DMS153 treated with DMSO at 0.1 percent for 48 hours (cell line): ENCODE results near the gene MAN2B2.

Source experiments
- DNase-seq: peaks from one replicate; lab custom pipeline; 2025; ENCODE audit not compliant: unreplicated experiment; lab: John Stamatoyannopoulos, UW

Gene MAN2B2

DNA sequence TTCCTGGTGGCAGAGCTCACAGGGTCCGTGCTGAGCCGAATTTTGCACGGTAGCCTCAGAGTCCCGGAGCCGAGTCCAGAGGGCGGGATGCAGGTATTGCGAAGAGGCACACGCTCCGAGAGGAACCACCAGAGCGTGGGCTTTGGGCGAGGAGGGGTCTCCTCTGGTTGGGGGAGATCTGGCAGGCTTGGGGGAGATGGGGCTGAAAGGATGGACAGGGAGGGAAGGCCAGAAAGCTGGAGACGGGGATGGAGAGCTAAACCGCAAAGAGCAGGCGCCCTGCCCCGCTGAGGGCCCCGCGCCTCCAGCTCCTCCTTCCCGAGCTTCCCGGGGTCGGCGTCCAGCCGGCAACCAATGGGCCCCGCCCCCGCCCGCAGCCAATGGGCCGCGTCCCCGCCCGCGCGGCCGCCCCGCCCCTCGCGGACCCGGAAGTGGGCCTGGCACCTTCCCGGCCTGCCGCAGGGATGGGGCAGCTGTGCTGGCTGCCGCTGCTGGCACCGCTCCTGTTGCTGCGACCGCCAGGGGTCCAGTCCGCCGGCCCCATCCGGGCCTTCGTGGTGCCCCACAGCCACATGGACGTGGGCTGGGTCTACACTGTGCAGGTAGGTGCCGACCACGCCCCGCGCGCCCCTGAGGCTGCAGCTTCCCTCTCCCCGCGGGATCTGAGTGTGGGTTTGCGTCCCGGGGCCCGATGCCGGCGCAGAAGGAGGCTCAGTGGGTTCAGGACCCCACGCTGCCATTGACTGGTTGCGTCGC lies at the start of gene MAN2B2:
MAN2B2 (plus strand) TSS at position 443 of the 756 bp plus-strand sequence; CDS start at position 465, 22 bp downstream.
- DNase-seq, result peak; percentile 26

DNA sequence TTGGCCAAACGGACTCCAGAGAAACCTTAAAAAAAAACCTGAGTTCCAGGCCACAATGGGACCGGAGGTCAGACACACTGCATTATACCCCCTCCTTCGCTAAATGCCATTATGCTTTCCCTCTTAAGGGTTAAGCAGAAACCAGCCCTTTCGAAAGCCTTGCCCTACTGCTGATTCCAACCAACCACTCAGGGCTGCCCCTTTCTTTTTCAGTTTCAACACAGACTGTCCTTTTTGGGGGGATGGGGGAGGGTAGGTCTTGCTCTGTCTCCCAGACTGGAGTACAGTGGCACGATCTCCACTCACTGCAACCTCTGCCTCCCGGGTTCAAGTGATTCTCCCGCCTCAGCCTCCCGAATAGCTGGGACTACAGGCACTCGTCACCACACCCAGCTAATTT lies 49.5 kb upstream of the MAN2B2 start:
- DNase-seq, result no peak

DNA sequence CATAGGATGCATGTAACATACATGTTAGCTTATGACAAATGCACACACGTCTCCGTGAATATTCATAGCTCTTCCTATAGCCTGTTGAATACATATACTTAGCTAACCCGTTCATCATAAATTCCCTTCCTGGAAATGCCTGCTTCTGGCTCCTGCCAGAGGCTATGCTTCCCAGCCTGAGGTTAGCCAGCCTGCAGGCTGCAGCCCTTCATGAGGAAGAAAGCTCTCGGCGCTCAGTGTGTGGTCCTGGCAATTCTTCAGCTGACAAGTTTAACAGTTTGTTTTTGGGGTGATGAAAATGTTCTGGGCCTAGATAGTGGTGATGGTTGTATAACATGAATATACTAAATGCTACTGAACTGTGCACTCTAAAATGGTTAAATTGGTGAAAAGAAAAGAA lies 48.8 kb upstream of the MAN2B2 start:
- no peak for DNase-seq

DNA sequence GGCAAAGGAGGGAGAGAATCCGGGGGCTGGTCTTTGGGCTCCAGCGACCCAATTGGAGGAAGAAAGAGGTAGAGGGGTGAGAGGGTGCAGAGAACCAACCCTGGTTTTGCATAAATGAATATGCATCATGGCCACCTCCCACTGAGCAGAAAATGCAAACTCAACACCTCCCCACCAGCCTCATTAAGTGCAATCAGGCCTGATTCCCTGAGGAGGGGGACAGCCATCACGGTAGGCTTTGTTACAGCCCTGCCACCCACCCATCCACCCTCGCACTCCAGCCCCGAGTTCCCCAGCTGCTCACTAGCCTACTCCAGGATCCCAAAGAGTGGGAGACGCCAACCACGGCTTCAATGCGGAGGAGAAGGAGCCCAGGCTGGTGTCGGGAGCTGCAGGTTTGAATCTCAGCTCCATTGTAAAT lies 48.3 kb upstream of the MAN2B2 start:
- DNase-seq, result no peak

DNA sequence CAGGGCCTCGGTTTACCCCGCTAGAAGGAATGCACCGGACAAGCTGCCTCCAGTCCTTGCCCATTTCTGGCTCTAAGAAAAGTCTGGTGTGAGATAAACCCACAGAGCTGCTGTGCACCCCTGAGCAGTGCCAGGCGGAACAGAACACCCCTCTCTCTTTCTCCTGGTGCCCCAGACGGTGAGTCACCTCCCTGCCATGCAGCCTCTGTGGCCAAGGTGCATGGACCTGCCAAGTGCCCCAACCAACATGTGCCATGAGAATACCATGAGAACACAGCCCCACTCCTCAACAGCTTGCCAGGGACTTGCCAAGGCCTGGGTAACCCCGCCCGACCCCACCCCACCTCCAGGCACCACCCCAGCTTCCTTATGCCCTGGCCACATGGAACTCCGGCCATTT lies 47.7 kb upstream of the MAN2B2 start:
- DNase-seq, result no peak

DNA sequence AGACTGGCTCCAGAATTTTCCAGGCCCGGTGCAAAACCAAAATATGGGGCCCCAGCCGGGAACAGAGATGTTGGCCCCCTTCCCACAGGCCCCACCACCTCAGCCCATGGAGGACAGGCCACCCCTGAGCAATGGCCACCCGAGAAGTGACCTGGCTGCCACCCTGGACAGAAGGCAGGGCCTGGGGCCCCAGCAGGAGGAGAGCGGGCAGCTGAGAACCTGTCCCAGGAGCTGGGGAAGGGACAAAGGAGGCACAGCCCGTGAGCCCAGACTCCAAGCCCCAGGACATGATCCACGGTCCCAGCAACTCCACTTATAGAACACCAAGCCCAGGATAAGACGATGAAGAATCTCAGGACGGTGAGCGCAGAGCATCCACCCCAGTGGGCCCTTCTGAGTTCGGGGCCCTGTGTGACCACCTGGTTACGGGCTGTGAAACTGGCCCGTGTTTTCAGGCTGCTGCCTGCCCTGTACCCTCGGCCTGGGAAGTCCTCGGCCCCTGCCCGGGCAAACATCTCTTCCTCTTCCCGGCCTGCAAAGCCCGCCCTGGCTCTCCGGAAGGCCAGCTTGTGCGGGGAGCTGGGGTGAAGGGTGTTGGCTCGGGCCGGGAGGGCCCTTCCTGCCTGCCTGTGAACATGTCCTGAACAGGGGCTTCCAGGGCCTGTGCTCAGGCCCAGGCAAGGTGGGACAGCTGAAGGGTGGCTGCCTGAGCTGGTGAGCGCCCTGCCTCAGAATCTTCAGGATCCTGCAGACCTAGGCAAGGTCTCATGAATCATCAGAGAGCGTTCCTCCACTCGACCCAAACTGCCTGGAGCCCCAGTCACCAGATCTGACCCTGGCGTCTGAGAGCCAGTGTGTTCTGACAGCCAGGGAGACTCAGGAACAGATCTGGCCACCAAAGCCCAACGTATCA lies 47.0 kb upstream of the MAN2B2 start:
- DNase-seq, result no peak

DNA sequence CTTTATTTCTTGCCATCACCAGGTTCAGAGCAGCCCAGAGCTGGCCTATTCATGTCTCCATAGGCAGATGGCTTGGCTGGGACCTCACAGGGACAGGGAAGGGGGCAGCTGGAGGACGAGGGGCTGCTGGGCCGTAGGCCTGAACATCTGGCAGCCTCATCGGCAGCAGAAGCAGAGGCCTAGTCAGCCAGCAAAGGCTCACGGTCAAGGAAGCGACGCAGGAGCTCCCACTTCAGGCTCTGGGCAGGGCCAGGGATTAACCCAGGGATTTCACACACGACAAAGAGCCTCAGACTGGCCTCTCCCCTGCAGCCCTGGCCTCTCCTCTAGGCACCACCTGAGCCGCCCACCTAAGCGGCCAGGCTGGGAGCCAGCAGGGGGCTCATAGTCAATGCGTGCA lies 46.0 kb upstream of the MAN2B2 start:
- no peak for DNase-seq

DNA sequence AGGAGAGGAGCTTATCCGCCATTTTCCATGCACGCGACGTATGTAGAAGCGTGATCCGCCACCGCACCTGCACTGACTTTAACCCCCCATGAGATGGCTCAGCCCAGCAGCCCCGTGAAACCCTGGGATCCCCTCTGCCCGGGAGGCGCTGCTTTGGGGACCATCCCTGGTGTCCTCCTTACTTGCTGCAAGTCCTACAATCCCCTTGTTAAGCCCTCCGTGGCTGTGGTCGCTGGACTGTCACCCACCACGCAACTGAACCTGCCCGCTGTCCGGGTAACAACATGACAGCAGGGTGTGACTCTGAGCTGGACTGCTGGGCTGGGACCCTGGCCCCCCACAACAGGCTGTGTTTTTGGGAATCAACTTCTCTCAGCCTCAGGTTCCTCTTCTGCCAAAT lies 44.7 kb upstream of the MAN2B2 start:
- no peak for DNase-seq

DNA sequence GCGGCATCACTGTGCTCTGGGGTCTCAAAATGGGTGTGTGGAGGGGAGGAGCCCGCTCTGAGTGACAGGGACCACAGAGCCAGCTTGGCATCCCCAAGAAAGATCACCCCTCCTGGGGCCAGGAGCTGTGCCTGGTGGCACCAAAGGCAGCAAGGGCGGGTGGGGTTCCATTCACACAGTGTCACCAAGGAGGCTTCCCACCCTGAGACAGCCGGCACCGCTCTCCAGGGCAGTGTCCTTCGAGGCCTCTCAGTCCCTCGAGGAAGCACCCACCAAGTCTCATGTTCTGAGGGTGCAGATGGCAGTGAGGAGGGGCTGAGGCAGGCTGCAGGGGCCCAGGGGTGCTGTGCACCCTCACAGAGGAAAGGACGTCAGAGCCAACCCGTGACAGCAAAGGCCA lies 44.0 kb upstream of the MAN2B2 start:
- no peak for DNase-seq

DNA sequence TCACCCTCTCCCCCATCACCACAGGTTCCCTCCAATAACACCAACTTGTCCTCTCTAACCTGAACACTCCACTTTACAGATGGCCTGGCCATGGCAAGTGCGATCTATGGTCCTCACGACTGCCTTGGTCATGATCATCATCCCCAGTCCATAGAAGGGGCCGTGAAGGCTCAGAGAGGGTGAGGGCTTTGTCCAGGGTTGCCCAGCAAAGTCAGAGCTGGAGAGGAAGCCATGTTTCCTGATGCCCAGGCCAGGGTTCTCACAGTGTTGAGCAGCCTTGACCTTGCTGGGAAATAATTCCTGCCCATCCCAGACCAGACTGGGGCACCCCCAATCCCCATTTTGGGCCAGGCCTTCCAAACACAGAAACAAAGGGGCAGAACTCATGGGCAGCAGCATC lies 42.9 kb upstream of the MAN2B2 start:
- no peak for DNase-seq

DNA sequence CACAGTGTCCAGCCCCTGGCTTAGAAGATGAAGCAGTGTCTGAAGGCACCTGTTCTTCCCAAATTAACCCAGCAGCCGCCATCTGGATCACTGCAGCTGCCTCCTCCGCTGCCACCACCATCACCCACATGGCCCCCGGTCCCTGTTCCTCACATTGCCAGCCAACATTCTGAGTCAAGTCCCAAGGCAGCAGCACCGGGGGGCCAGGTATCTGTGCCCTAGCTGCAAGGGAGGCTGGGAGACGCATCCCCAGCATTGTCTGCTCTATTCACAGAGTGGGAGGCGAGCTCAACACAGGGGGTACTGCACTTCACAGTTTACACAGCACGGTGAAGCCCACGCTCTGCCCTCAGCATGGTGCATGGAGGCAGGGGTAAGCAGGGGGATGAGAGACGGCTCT lies 42.3 kb upstream of the MAN2B2 start:
- DNase-seq, result no peak

DNA sequence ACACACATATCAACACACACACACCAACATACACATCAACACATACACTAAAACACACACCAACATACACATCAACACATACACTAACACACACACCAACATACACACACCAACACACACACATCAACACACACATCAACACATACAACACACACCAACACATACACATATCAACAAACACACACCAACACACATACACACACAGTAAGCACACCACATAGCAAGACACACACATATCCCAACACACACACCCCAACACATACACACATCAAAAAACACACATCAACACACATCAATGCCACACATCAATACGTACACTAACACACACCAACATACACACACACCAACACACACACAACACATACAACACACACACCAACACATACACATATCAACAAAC lies 40.9 kb upstream of the MAN2B2 start:
- DNase-seq, result no peak

DNA sequence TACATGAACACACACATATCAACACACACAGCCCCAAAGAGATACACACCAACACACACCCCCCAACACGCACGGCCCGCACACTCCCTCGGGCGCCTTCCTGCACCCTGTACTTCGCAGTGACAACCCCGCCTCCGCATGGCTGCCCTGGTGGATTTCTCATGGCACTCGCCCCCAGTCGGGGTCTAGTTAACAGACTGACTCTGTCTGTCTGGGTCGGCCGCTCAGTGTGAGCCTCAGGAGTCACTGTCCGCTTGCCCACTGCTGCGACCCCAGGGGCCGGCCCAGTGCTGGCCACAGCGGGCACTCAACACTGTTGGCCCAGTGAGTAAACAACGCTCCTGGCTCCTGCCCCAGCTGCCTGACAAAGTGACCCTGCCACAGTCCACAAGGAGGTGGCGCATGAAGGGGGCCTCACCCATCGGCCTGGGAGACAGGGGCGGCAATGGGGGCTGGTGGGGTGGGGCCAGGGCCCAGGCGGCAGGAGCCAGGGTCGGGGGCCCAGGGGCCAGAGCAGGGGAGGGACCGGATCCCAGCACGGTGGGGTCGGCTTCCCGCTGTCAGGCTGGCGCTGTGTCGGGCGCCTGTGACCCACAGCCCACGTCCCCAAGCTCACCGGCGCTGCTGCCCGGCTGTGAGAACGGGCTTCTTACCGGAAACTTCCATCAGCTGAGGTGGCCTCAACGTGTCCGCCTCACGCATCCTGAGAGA lies 40.2 kb upstream of the MAN2B2 start:
- DNase-seq, result no peak

DNA sequence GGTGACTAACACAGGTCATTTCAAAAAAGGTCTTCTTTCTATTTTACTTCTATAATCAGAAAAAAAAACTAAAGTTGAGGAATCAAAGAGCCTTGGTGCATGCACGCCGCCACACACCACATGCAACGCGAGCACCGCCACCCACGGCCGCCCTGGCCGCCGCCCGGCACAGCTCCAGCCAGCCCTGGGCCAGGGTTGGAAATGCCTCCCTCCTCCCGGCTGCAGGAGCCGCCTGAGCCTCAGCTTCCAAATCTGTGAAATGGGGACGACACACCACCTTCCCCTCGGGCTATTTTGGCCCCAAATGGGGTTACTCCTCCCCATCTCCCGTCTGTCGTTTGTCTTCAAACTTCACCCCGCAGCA lies 39.7 kb upstream of the MAN2B2 start:
- no peak for DNase-seq

DNA sequence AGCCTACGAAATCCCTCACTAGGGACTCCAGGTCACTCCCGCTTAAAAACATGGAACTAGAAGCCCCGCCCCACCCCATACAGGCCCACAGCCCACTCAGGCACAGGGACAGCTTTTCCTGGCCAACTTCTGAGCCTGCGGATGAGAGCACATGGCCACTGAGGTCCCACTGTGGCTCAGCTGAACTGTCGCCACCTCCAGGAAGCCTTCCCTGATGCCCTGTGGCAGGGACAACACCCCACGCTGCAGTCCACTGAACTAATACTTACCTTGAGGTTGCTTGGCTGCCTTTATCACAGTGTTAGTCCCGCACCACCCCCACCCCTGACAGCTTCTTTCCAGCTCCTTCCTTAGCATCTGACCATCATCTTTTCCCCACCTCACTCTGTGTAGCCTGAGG lies 39.3 kb upstream of the MAN2B2 start:
- no peak for DNase-seq

DNA sequence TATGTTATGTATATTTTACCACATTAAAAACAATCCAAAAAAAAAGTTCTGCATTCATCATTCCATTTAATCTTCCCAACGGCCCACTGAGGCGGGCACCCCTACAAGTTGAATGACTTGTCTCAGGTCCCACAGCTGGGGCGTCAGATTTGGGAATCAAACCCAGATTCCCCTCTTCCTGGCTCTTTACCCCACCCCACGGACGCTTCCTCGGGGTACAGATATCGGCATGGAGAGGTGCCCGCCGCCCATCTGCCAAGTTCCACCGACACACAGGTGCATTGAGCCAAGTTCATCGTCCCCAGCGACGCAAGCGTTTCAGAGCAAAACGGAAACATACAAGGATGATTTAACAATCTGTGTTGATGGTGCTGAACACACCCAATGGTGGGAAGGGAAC lies 36.9 kb upstream of the MAN2B2 start:
- no peak for DNase-seq

DNA sequence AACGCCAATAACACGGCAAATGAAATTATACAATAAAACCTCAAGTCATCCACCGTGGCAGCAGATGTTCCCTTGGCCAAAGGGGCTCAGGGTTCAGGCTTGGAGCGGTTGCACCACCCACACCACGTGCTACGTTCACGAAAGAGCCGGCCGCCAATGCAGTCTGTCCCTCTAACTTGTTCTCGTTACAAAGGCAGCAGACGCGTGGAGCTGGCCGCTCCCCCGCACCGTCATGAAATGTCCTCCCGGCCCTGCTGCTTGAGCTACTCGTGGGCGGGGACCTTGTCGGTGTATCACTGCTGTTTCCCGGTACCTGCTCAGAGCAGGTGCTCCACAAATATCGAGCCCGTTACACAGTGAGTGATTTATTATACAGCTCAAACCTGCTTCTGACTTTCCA lies 36.4 kb upstream of the MAN2B2 start:
- no peak for DNase-seq

DNA sequence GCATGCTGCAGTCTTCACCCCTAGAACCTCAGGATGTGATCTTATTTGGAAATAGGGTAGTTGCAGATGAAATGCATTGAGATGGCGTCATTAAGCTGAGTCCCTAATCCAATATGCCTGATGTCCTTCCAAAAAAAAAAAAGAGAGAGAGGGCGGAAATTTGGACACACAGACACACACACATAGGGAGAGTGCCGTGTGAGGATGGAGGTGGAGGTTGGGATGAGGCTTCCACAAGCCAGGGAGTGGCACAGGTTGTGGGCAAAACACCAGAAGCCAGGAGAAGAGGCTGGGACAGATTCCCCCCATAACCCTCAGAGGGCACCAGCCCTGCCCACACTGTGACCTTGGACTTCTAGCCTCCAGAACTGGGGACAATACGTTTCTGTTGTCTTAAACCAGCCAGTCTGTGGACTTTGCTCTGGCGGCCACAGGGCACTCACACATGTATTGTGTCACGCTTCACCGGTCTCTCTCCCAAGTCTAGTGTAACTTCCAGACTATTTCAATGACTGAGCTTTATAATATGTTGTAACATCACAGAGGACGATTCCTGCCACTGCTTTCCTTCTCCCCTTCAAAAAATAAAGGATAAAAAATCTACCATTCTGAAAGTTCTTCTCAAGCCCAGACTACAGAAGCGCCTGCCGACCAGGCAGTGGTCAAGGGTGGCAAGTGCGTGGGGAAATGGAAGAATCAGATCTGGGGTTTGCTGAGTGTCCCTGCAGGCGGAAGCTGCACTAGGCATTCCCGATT lies 35.8 kb upstream of the MAN2B2 start:
- DNase-seq, result no peak

DNA sequence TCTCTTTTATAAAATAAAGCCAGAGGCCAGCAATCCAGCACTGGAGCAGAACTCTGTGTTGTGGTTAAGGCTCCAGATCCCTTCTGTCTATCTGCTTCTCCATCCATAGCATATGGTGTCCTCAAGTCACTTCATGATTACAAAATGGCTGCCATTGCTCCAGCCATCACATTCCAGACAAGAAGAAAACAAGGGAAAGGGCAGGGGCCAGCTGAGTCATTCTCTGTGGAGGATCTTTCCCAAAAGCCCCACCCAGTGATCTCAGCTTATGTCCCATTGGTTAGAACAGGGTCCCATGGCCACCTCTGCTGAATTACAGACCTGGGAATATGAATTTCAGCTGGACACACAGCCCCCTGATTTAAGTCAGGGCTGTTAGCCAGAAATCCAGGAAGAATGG lies 34.1 kb upstream of the MAN2B2 start:
- DNase-seq, result no peak

DNA sequence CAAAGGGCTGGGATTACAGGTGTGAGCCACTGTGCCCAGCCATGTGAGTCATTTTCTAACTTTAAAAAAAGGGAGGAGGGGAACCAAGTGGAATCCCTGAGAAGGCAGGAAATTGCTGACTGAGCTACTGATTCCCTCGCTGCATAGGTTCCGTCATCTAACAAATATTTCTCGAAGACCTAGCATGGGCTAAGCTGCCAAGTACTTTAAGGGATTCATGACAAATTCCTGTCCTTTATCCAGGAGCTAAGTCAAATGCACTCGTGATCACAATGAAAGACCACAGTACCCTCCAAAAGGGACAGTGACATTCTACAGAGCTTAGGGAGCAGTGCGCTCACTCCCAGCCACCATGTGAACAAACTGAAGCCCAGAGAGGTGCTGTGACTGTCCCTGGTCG lies 33.2 kb upstream of the MAN2B2 start:
- DNase-seq, result no peak

DNA sequence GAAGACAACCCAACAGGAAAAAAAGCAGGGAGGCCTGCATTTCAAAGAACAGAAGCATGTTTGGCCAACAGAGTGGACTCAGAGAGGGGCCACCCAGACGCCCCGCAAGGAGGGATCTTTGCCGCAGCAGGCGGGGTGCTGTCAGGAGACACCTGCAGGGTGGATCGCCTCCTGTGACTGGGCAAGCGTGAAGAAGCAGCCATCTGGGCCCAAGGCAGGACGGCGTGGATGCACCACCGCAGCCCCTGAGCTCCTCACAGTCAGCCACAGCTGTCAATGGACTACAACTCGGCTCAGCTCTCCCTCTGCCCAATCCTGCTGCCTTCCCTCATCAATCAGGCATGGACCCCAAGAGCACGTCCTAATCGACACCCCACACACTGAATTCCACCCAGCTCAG lies 32.0 kb upstream of the MAN2B2 start:
- no peak for DNase-seq
